ENCODE measurements around the gene RIC3.

DNA sequence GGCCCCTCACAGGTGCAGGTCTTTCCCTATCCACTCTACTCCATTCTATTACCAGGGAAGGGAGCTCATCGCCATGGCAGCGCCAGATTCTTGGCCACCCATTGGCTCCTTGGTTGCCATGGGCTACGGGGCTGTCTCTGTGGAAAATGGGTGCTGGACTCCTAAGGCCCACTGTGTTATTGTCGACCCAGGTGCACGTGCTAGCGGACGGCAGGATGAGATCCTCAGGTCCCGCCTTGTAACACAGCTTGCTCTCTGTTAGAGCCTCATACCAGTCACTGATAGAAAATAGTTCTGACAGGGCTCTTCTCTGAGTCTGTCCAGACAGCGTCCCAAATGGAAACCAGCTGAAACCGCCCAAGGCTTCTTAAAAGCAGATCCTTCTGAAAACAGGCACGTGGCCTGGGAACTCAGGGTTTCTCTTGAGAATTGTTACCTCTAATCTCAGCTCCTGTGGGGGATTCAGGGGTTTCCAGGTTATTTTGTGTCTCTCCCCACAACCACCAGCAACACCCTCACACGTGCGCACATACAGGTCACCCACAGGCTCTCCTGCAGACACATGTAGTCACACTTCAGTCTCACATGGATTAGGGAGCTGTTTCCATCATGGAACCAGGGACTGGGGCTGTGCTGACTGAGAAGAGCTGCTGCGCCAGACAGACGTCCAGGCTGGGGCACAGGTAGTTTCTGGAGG is 86.3 kb downstream of the RIC3 start:
- TF ChIP-seq CTCF (IDR thresholded peaks at IDR 0.05) = no peak
- no peak for TF ChIP-seq POLR2A (IDR thresholded peaks at IDR 0.05)

Measured in esophagus squamous epithelium (tissue), 4 donors.